ENCODE data around the gene ITLN1.

GRCh38 chr1:160827418-160827817, 57.6 kb downstream of the ITLN1 start:
- TF ChIP-seq POLR2AphosphoS5 (IDR thresholded peaks at IDR 0.05; ENCODE audit: low read depth, low read length) (no peak), TAF1 (IDR thresholded peaks at IDR 0.05; ENCODE audit: low read depth, low read length) (no peak), POLR2A (IDR thresholded peaks at IDR 0.05; ENCODE audit: low read depth, low read length) (no peak), POU2F2 (IDR thresholded peaks at IDR 0.05; ENCODE audit: low read depth, low read length) (no peak)
